NCI-H774 (cell line): ENCODE data around the gene GAB2.
"Not testable (repeated sequence)": the region's sequence is repeated elsewhere in the genome, so short reads cannot be mapped to it uniquely, and the experiment has no call there.

ENCODE experiments used
- DNase-seq: peaks from one replicate; lab custom pipeline; 2025; lab: John Stamatoyannopoulos, UW

GAB2 gene

DNA sequence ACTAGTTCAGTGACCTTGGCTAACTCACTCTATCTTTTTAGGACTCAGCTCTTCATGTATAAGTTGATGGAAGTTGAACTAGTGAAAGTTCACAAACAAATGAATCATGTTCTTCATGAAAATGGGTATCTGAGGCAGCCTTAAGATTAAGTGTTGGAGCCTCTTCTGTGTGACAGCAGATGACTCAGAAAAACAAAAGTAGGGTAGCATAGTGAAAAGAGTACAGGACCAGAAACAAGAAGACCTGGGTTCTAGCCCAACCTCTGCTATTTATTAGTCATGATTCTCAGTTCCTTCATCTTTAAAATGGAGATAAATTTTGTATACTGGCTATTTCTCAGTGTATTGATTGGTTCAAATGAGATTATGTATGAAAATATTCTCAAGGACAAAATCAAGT is 168.7 kb downstream of the GAB2 start:
- DNase-seq, result no peak

DNA sequence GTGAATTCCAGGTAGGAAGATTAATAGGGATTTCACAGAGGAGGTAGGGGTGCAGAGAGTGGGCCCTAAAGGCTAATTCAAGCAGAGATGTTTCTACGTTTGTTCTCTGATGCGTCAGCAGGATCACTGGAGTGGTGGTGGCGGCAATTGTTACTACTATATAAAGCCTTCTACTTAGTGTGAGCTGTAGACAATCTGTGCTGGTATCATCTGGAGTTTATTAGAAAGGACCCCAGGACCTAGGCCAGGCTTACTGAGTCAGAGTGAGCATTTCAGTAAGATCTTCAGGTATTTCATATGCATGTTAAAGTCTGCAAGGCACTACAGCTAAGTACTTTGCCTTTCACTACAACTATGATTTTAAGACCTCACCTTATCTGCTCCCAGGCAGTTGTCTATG is 169.4 kb downstream of the GAB2 start:
- no peak for DNase-seq

DNA sequence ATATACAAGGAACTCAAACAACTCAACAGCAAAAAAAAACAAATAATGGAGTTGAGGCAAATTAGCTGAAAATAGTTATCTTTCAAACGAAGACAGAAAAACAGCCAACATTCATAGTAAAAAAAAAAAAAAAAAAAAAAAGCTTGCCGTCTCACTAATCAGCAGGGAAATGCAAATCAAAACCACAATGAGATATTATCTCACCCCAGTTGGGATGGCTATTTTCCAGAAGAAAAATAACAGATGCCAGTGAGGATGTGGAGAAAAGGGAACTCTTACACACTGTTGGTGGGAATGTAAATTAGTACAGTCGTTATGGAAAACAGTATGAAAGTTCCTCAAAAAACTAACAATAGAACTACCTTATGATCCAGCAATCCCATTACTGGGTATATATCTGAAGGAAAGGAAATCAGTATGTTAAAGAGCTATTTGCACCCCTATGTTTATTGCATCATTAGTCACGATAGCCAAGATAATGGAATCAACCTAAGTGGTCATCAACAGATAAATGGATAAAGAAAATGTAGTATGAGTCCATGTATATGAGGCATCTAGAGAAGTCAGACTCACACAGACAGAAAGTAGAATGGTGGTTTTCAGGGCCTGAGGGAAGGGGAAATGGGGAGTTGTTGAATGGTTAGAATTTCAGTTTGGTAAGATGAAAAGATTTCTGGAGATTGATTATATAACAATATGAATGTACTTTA is 172.9 kb downstream of the GAB2 start:
- no peak for DNase-seq

DNA sequence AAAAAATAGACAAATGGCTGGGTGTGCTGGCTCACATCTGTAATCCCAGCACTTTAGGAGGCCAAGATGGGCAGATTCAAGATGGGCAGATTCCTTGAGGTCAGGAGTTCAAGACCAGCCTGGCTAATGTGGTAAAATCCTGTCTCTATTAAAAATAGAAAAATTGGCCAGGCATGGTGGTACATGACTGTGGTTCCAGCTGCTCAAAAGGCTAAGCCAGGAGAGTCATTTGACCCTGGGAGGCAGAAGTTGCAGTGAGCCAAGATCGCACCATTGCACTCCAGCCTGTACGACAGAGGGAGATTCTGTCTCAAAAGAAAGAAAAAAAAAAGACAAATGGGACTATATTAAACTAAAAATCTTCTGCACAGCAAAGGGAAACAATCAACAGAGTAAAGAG is 173.5 kb downstream of the GAB2 start:
- DNase-seq, result no peak

DNA sequence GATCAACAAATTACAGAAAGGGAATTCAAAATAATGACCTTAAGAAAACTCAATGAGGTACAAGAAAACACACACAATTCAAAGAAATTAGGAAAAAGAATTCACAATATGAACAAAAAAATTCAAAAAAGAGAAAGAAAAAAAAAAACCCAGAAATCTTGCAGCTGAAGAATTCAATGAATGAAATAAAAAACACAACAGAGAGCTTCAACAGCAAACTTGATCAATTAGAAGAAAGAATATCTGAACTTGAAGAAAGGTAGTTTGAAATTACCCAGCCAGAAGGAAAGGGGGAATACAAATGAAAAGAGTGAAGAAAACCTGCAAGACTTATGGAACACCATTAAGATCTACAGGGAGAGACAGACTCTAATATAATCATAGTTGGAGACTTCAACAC is 176.1 kb downstream of the GAB2 start:
- no peak for DNase-seq

DNA sequence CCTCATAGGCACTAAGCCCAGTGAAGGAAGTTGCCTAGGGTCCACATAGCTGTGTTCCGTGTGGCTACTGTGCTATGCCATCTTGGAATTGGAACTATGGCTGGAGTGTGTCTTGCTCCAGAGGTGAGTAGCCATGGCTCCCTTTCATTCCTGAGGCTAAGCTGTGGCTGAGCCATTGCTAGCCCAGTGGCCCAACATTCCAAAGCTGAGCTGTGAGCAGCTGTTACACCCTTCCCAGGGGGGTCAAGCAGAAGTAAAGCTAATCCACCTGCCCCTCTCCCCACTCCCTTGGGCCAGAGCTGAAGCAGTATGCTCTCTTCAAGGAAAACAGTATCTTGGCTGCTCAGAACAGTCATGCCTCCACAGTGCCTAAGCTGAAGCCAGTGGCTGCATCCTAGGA is 177.8 kb downstream of the GAB2 start:
- DNase-seq, result no peak

DNA sequence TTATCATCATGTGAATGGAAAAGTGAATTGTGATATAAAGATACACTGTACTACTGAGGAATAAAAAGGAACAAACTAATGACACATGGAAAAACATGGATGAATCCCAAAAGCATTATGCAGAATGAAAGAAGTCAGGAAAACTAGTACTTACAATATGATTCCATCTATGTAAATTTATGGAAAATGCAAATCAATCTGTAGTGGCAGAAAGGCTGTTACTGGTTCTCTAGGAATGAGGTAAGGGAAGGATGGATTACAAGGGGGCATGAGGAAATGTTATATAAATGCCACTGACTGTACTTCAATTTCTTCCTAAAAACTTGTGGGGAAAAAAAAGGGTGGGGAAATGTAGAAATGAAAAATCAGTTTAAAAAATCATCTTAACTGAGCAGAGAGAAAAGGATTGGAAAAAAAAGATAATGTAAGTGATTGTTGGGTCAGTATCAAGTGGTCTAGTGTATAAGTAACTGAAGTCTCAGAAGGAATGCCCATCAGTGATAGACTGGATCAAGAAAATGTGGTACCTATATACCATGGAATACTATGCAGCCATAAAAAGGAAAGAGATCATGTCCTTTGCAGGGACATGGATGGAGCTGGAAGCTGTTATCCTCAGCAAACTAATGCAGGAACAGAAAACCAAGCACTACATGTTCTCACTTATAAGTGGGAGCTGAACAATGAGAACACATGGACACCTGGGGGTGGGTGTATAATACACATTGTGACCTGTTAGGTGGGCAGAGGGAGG is 180.2 kb downstream of the GAB2 start:
- no peak for DNase-seq

DNA sequence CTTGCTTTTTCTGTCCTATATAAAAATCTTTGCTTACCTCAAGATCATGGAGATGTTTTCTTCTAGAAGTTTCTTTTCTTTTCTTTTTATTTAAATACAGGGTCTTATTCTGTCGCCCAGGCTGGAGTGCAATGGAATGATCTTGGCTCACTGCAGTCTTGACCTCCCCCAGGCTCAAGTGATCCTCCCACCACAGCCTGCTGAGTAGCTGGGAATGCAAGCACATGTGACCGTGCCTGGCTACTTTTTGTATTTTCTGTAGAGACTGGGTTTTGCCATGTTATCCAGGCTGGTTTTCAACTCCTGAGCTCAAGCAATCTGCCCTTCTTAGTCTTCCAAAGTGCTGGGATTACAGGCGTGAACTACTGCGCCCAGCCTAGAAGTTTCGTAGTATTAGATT is 183.6 kb downstream of the GAB2 start:
- DNase-seq, result no peak

DNA sequence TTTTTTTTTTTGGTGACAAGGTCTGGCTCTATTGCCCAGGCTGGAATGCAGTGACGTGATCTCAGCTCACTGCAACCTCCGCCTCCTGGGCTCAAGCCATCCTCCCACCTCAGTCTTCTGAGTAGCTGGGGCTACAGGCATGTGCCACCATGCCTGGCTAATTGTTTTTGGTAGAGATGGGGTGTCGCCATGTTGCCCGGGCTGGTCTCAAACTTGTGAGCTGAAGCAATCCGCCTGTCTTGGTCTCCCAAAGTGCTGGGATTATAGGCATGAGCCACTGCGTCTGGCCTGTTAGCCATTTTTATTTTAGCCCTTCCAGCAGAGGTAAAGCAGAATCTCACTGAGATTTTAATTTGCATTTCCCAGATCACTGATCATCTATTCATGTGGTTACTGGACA is 184.6 kb downstream of the GAB2 start:
- DNase-seq, result not testable (repeated sequence)

DNA sequence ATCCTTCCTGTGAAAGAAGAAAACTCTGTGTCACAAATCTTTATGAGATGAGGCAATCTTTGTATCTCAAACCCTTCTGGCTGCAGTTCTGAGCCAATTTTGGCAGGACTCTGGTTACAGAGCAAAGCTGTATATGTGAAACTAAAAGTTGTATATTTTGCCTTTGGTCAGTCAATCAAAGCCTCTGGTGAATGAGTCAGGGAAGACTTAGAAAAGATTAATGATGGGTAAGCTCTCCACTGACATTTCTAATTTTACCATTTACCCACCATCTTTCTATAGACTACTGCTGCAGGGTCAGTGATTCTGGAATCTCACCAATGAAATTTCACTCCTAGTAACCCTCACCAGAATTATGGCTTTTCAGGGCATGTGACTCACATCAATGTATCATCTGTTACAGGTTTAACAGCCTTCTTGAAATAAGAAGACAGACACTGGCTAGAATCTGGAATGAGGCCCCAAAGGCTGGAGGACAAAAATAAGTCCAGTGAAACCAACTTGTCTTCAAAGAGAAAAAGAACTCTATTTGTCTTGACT is 185.6 kb downstream of the GAB2 start:
- no peak for DNase-seq

DNA sequence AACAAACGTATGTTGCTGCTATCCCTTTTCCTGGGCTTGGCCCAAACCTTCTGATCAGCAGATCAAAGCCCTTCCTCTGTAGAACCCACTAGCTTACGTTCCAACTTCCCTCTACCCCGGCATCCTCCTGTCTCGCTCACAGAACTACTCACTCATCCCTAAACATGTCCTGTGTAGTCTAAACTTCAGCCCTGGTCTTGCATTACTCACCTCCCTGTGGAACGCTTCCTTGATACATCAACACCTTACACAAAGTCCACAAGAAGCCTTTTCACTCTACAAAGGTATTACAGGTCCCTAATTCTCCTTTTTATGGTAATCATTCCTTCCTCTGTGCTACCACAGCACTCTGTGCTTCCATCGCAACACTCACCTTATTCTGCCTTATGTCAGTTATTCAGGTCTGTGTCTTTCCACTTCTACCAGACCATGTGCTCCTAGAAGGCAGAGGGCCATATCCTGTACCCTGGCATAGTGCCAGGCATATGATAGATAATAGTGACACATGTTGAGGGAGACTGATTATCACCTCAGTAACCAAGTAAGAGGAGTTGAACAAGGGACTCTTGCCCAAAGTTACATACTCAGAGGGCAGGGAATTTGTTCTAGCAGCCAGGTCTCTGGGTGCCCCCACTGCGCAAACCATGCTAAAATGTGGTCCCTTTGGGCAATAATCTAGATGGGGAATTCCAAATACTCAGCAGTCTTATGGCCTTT is 187.3 kb downstream of the GAB2 start:
- DNase-seq, result no peak

DNA sequence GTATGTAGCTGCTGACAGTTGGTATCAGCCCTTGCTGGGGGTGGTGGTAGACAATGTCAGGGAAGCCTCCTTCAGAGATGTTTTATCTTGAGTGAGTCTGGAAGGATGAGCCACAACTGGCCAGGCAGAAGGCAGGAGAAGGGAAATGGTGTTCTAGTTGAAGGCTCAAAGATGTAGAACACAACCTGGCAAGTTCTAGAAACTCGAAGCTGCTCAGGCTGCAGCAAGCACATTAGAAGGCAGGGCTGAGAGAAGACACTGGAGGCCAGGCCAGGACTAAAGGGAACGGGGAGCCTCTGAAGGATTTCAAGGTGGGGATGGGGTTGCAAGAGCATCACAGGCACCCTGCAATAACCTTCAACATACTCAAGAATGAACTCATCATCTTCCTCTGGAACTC is 188.5 kb downstream of the GAB2 start:
- no peak for DNase-seq

DNA sequence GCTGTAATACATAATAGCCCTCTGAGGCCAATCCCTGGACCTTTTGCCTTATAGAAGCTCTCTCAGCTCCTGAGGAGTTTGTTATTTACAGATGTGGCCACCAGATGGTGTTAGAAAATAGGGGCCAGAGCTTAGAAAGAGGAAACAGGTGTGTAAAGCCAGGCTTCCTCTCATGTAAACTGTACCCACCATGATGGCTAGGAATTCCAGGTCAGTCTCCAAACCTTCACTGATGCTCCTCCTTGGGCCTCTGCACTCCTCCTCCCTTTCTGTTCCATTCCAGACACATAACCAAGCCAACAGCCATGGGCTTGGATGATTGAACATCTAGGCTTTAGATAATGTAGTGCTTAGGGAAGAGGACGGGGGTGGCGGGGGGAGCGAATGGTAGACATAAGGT is 189.2 kb downstream of the GAB2 start:
- peak; percentile 74 for DNase-seq

DNA sequence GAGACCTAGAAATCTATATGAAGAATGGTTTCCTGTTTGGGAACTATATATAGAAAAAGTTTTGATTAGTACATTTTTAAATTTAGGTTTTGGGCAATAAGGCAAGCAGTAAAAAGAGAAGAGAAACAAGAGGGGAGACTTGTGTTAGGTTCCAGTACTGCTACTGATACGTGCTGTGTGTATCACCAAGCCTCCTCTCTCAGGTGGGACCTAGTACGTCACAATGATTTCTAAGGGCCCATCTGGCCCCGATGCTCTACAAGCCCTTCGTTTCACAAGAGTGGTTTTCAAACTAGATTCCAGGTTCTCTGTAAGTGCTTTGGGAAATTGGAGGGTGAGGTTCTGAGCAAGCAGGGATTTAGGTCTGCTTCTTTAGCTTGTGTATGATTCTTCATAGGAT is 189.7 kb downstream of the GAB2 start:
- no peak for DNase-seq

DNA sequence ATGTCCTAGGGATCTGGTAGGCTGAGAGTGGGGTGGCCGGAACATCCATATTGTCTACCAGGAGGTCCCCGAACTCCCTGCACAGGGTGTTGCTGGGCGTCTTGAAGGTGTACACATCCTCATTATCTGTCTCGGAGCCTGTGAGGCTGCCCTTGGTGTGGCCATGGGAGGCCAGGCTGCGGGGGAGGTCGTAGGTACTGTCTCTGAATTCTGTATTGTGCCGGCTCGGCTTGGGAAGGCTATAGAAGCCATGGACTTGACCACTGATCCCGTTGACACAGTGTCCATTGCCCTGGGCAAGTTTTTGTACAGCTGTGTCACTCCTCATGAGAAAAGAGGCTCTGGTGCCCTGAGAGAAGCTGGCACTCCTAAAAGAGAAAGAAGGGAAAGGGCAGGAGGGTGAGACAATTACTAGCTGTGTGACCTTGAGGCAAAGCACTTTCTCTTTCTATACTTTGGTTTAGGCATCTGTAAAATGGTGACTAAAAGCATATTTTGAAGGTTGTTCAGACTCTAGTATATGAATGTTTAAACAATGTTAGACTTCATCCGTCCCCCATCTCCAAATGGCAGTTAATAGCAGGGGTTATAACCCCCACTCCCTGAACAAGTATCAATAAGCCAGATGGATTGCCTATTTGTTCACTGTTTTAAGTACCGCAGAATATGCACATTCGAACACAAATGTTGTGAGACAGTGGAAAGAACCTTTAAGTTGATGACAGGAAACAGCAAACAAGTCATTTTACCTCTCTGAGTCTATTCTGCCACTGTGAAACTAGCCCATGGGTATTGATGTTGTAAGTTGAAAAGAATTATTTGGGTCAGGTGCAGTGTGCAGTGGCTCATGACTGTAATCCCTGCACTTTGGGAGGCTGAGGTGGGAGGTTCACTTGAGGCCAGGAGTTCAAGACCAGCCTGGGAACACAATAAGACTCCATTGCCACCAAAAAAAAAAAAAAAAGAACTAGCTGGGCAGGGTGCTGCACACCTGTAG is 190.6 kb downstream of the GAB2 start:
- DNase-seq, result no peak

DNA sequence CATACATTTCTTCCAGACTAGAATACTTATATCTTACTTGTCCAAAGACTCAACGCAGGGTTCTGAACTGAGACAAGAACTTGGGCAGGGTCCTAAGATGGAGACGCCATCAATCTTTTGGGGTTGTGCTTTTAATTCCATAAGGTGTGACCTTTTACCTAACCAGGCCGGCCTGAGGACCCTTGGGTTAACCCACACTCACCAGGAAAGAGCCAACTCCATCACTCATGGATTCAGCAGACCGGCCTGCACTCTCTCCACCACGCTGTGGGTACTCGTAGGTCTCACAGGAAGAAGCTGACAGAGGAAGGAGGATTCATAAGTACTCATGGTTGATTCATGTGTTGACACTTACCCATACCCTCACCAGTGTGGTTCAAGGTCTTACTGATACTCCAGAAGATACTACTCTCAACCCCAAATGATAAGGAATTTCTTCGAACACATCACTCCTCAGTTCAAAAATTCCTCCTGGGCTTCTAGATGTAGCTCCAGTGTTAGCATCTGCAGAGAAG is 192.7 kb downstream of the GAB2 start:
- no peak for DNase-seq

DNA sequence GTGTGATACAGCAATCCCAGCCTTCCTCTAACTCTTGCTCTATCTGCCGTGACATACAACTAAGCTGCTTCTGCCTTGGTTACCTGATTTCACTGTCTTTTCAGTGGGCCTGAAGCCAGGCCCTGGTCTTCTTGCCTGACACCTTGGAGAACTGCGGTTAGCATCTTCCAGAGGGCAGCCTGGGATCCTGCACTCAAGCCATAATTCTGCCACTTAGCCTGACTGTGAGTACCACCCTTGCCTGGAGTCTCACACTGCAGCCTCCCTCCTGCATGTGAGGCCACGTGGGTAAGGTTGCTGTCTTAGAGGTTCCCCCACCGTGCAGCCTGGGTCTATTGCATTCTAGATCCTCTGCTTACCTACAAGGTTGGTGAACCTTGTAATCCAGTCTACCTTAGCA is 193.1 kb downstream of the GAB2 start:
- no peak for DNase-seq

DNA sequence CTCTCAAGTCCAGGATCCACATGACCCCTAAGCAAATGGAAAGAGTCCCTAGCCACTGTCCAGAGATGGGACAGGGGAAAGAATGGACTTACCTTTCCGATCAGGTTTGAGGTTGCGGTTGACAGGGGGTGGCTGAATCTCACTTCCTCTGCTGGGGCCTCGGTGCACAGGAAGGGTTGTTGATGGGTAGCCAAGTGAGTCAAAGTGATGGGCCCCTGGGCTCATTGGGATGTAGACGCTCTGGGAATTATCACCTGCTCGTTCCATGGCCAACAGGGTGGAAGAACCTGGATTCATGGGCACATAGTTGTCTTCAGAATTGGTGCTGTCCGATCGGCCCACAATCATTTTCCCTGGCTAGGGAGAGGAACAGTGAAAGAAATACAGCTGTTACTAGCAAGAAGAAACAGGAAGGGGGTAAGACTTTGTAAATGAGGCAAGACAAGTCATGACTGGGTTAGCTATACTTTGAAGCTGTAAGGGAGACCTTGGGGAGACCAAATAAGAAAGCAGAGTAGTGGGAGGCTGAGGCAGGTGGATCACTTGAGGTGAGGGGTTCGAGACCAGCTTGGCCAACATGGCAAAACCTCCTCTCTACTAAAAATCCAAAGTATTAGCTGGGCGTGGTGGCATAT is 194.2 kb downstream of the GAB2 start:
- DNase-seq, result no peak

DNA sequence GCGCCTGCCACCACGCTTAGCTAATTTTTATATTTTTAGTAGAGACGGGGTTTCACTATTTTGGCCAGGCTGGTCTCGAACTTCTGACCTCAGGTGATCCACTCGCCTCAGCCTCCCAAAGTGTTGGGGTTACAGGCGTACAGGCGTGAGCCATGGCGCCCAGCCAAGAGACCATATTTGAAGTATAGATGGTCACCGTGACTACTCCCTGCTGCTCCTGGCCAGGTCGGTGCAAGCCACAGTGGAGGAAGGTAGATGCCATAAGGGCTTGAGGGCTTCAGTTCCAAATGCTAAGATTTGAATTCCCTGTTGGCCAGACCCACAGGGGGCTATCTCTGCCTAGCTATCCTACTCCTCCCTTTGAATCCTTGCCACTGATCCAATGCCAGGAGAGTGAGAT is 194.9 kb downstream of the GAB2 start:
- not testable (repeated sequence) for DNase-seq

DNA sequence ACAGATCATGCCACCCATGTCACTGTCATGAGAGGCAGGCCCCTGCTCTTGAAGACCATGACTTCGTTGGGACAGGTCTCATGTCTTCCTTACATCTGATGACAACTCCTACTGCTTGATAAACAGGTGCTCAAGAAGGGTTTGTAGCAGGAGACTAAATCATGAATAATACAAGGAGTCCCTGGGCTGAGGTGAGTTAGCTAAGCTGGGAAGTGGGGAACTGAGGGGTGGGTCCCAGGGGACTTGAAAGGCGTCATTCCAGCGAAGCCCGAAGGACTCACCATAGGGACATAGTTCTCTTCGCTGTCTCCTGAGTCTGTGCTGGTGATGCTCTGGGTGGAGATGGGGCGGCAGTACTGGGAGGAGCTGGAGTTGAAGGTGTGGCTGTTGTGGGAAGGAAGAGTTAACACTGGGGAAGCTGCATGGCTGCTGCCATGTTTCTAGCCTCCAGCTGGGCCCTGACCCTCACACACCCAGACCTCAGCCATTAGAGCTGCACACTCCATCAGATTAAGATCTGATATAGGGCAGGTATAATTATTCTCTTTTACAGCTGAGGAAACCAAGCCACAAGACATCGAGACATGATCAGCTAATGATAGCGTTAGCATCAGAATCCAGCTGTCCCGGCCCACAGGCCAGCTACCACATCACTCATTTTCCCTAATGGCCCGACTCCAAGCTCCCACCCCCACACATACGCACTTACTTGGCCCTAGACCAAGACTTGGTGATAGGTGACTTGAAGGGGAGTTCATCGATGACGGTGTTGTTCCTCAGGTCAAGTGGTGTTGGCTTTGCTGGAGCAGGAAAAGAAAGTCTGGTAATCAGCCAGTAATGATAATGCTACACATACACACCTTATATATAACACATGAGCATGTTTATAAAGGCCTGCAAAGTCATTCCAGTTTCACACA is 196.0 kb downstream of the GAB2 start:
- no peak for DNase-seq
